Psoas muscle (tissue), 8 donors: Measurements from ENCODE around the gene MELTF. TPM values are rescaled to one million over a fixed set of nuclear protein-coding genes. Genes with fewer than 3 reads are reported as not detected.
A peak's percentile ranks its signal among the peaks of the same experiment; 100 is the strongest.

ENCODE experiments used
- ATAC-seq, 4 donors: fragments of 200-7000 bp; cut with Tn5 transposase; one replicate each; pipeline ENCODE4 v1.9.1; 2020; ENCODE audit warnings: moderate library complexity in 3 of 4, mild to moderate bottlenecking in 2 of 4
- DNase-seq, 2 donors: peaks; one replicate each; pipeline ENCODE4 v3.0.0-alpha.2; 2020
- H3K27ac ChIP-seq: fragments of 200-600 bp; one replicate; pipeline ENCODE4 v1.8.0; 2022
- H3K27me3 ChIP-seq, 3 donors: fragments of 200-600 bp in 1 of 3; one replicate each; pipeline versions ENCODE4 v1.6.1 to v1.8.0; 2013 to 2022; ENCODE audit warnings: low read length in 2 of 3, mild to moderate bottlenecking in 2 of 3, moderate library complexity in 1 of 3; ENCODE audit not compliant: insufficient read depth in 3 of 3
- H3K36me3 ChIP-seq, 2 donors: fragments of 200-600 bp in 1 of 2; one replicate each; pipeline versions ENCODE4 v1.6.1 to v1.8.0; 2013 to 2022; ENCODE audit warnings: low read depth in 1 of 2, mild to moderate bottlenecking in 1 of 2, moderate library complexity in 1 of 2; ENCODE audit not compliant: insufficient read depth in 1 of 2
- H3K4me1 ChIP-seq: fragments of 200-600 bp; one replicate; pipeline ENCODE4 v1.8.0; 2022
- H3K4me3 ChIP-seq: fragments of 200-600 bp; one replicate; pipeline ENCODE4 v1.8.0; 2022; ENCODE audit warnings: mild to moderate bottlenecking
- H3K9me3 ChIP-seq: fragments of 200-600 bp; one replicate; pipeline ENCODE4 v1.8.0; 2022
- CTCF ChIP-seq: fragments of 200-600 bp; IDR thresholded peaks from one replicate; pipeline ENCODE4 v1.8.0; 2022; ENCODE audit warnings: antibody characterized with exemption
- WGBS, 3 donors: extraction: QIAGEN DNeasy Blood & Tissue Kit; methylation state at CpG; one replicate each; pipeline versions ENCODE4 v1.1.6 to v1.1.7; 2013; 5-methylcytosine and 5-hydroxymethylcytosine counted together
- intact Hi-C, 2 donors: fragments of 100-400 bp; cut with DNase I; formaldehyde crosslinking; loops; one replicate each; pipeline versions ENCODE4 v1.11.0 to v1.14.2; 2022
- polyA plus RNA-seq, 3 donors: library from polyadenylated mRNA; stranded (reverse); fragments of 200-250 nt; gene quantifications; one replicate each; pipeline ENCODE4 v1.2.3, GENCODE V29; 2013
- total RNA-seq, 4 donors: library from RNA; stranded (reverse); fragmentation: NEBNext Ultra II Directional in 2 of 4; extraction: Animal tissue kit (Norgen Biotek cat#: 25700) in 2 of 4; gene quantifications; one replicate each; pipeline versions ENCODE4 v1.2.1 to v1.2.4, GENCODE V29; 2021 to 2023
- donor health status: healthy with polysubstance abuse.
- donor health status: DM: no; HTN: no; CAD: no; lungs with moderate emphysema.
- donor health status: Bipolar disorder and iron deficiency.
- donor health status: healthy.
- donor health status: DM: yes; HTN: yes; CAD: no.
- donor health status: DM: no; HTN: no; CAD: no.
- donor health status: DM: no; HTN: no; CAD: no.
- donor health status: DM: yes; HTN: yes; CAD: no.

Gene MELTF
- total and polyA plus RNA-seq, 7 donors = 0.23 to 0.97 (median 0.55) TPM

- Histone ChIP-seq H3K9me3 (no peaks in the 10 kb centered on the region), H3K36me3 (no peaks in the 10 kb centered on the region), H3K27ac (no peak overlapping the region), H3K27me3 (no peaks in the 10 kb centered on the region), H3K4me3 (no peak overlapping the region), H3K4me1 (peaks cover 9% of the 10 kb centered on the region)
- WGBS, 3 donors = 93 to 96% (median 95%) methylated on average over 20 of the region's 20 CpGs
- no peak for ATAC-seq
- DNase-seq = peak in 1 of 2 donors; percentile 48
- intact Hi-C loops = loop anchor here in 1 of 2 donors (5.0 kb wide), 1 partner anchor 186 kb away; no protein-coding TSS in a partner anchor
- TF ChIP-seq CTCF = no peak
Observed at GRCh38 chr3:197001106-197001971, 28.3 kb downstream of the MELTF start.

- Histone ChIP-seq H3K4me3 (no peak overlapping the region), H3K9me3 (no peaks in the 10 kb centered on the region), H3K4me1 (peaks cover 11% of the 10 kb centered on the region), H3K27me3 (no peaks in the 10 kb centered on the region), H3K36me3 (no peaks in the 10 kb centered on the region), H3K27ac (no peak overlapping the region)
- no peak for TF ChIP-seq CTCF
- intact Hi-C loops = loop anchor here in 1 of 2 donors (5.0 kb wide), 1 partner anchor 187 kb away; no protein-coding TSS in a partner anchor
- ATAC-seq (no peak), DNase-seq (no peak)
- 86 to 93% (median 88%) methylated on average over 5 of the region's 5 CpGs for WGBS, 3 donors
Observed at GRCh38 chr3:197000211-197000610, 29.4 kb downstream of the MELTF start.

- Histone ChIP-seq H3K27me3 (no peaks in the 10 kb centered on the region), H3K27ac (no peak overlapping the region), H3K9me3 (no peaks in the 10 kb centered on the region), H3K4me3 (no peak overlapping the region), H3K4me1 (peaks cover 11% of the 10 kb centered on the region), H3K36me3 (no peaks in the 10 kb centered on the region)
- no peak for TF ChIP-seq CTCF
- DNase-seq = peak in 1 of 2 donors; percentile 36
- WGBS, 3 donors = 86 to 91% (median 87%) methylated on average over 21 of the region's 21 CpGs
- intact Hi-C loops = no loop called here
- no peak for ATAC-seq
Observed at GRCh38 chr3:196998966-196999760, 30.5 kb downstream of the MELTF start.

DNA sequence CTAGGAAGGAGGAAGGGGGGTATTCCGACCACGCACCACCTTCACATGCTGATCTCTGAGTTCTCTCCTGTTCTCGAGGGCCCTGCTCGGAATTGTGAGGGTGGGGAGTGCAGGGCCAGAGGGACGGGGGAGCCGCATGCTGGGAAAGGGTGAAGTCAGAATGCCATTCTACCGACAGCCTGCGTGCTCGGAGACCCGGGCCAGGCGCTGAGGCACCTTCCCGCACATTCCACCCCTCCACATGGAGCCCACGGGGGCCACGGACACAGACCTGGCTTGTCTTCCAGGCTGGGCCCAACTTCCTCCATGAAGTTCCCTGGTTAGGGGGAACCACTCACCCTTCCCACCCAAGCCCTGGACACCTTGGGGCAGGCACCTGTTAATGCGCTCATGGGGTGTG is 32.3 kb downstream of the MELTF start:
- WGBS, 3 donors = 93 to 96% (median 94%) methylated on average over 15 of the region's 15 CpGs
- DNase-seq (peak in 1 of 2 donors; percentile 36), ATAC-seq (no peak)
- peak overlapping the region; percentile 85 for H3K27ac ChIP-seq
- H3K36me3 ChIP-seq = no peaks in the 10 kb centered on the region
- H3K4me3 ChIP-seq = no peak overlapping the region
- no peaks in the 10 kb centered on the region for H3K9me3 ChIP-seq
- H3K27me3 ChIP-seq = no peaks in the 10 kb centered on the region
- peaks cover 11% of the 10 kb centered on the region for H3K4me1 ChIP-seq
- intact Hi-C loops = no loop called here
- no peak for TF ChIP-seq CTCF
